ENCODE data around the gene ITGB1BP1. TPM values are rescaled to one million over a fixed set of nuclear protein-coding genes. Genes with fewer than 3 reads are reported as not detected.
"Not testable (repeated sequence)": the region's sequence is repeated elsewhere in the genome, so short reads cannot be mapped to it uniquely, and the experiment has no call there.

Gene ITGB1BP1
- total RNA-seq, 1 donor from 2014 or later, result 339 TPM

DNA sequence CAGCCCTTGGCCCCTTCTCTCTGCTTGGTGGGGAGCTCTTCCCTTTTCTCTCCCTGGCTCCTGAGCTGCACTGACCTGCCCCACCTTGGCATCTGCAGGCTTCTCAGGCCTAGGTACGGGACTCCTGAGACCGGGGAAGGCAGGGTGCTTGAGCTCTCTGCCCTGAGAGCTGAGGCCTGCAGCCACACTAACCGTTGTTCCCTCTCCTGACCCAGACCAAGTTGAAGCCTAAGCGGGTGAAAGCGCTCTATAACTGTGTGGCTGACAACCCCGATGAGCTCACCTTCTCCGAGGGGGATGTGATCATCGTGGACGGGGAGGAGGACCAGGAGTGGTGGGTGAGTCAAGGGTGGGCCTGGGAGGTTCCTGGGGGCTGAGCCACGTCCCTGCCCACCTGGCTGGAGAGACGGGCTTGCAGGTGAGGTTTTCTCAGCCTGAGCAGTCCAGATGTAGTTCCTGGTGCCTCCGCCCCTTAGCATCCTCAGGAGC, 22.2 kb downstream of the ITGB1BP1 start:
- no peak for DNase-seq (ENCODE audit: low spot score)

DNA sequence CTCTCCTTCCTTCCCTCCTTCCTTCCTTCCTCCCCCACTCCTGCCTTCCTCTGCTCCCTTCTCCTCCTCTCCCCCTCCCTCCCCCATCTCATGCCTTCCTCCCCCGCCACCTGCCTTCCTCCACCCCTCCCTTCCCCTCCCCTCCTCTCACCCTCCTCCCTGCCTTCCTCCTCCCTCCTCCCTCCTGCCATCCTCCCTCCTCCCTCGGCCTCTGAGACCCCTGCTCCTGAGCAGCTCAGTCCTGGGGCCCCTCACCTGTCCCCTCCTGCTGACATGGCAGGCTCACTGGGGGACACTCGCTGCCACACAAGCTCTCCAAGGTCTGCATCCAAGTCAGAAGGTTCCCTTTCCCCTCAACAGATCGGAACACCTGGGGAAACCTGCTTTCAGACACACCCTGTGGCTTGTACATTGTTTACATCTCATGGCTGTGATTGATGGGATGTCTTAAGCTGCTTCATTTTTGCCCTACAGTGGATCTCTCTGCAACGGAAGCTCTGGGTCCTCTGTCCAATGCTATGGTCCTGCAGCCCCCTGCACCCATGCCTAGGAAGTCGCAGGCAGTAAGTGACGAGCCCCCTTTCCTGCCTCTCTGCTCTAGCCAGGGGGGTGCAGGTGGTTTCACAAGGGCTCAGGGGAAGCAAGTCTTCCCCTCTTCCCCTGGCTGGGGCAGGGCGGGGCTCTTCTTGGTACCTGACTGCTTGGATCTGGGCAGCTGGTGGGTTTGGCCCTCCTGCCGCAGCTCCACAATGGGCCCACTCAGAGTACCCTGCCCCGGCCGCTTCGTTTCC, 22.9 kb downstream of the ITGB1BP1 start:
- DNase-seq (ENCODE audit: low spot score), result no peak

DNA sequence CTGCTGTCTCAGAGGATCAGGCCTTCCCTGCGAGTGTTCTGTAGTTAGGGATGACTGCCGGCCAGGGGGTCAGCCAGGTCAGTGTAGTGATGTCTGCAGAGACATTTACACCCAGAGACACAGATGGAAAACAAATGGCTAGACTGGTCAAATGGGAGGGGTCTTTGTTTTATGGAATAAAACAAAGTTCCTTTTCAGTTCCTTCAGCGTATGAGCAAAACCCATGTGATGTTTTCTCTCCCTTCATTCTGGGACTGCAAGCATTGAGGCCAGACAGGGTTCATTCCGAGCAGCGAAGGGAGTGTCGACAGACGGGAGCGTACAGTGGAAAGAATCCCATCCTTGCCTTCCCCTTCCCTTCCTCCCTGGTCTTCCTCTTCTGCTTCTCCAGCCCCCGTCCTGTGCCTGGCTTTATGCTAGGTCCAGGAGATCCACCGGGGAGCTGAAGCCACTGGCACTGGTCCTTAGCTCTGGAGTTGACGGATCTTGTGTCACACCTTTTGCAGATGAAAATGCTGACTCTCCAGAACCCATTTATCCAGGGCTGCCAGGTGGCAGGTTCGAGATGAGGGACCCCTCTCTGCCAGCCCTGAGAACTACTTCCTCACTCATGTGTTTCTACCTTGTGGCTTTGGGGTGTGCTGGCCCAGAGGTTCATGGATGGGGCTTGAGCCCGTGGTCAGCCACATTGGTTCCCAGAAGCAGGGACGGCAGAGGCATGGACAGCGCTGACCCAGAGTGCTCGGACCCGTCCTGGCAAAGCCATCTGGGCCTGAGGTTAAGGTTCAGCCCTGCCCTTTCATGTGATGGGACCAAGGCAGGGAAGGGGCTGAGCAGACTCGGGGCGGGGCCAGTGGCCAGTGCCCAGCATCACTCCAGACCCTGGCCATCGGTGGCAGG, 24.2 kb downstream of the ITGB1BP1 start:
- no peak for DNase-seq (ENCODE audit: low spot score)

DNA sequence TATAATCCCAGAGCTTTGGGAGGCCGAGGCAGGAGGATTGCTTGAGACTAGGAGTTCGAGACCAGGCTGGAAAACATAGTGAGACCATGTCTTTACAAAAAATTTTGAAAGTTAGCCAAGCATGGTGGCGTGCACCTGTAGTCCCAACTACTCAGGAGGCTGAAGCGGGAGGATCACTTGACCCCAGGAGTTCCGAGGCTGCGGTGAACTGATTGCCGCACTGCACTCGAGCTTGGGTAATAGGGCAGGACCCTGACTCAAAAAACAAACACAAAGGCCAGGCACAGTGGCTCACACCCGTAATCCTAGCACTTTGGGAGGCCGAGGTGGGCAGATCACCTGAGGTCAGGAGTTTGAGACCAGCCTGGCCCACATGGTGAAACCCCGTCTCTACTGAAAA, 25.1 kb downstream of the ITGB1BP1 start:
- DNase-seq (ENCODE audit: low spot score), result not testable (repeated sequence)

DNA sequence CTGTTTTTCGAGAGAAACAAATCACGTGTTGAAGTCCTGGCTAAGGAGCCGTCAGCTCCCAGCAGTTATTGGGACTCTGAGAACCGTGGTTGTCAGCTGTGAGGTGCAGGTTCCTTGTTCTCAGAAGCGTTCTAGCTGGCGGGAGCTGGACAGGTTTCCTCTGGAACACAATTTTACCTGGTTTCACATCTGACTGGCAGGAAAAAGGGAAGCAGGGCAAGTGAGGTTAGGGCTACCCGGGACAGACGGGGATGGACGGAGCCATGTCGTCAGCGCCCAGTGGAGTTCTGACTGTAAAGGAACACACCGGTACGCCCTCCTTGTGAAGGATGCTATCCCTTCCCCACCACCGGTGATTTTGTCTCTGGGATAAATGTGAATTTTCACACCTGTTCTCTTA, 26.1 kb downstream of the ITGB1BP1 start:
- no peak for DNase-seq (ENCODE audit: low spot score)

DNA sequence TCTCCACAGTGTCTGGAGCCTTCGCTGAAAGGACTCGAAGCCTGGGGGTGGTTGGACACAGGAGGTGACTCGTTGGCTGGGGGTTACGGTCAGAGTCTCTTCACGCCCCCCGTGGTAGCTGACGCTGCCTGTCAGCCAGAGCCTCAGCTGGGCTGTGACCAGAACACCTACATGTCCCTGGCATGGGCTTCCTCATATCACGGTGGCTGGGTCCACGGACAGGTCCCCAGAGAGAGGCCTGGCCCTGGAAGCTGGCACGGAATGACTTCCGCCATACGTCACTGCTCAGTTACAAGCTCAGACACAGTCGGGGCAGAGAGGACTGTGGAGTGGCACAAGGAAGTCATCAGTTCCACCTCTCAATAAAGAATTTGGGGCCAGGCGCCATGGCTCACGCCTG, 28.5 kb downstream of the ITGB1BP1 start:
- DNase-seq (ENCODE audit: low spot score), result no peak

DNA sequence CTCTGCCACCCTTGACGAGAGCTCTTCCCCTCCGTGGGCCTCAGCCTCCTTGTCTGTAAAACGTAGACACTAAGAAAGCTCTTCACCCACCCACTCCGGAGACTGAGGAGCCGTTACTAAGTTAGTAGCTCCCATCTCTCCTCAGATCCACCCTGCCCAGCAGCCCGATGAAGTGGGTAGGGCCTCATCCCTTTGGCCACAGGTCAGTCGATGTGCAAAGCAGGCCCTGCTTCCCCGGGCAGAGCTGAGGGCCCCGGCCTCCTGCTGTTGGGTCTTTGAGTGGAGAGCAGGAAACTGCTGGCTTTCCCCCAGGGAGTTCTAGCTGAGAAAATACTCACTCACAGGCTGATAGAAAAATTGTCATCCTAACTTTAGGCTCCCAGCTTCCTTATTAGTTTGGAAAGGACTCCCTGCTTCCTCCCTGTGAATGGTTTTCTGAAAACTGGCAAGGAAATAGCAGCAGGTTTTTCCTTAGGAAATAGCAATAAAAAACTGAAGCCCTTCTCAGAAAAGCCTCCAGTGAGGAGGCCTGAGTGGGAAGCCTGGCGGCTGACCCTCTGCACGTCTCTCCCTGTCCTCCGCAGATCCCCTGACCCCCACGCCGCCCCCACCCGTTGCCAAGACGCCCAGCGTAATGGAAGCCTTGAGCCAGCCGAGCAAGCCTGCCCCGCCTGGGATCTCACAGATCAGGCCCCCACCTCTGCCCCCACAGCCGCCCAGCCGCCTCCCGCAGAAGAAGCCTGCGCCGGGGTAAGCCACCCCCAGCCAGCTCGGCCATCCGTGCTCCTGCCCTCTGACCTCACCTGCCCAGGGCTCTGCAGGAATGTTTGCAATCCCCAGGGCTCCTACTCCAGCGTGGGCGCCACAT, 30.2 kb downstream of the ITGB1BP1 start:
- no peak for DNase-seq (ENCODE audit: low spot score)

DNA sequence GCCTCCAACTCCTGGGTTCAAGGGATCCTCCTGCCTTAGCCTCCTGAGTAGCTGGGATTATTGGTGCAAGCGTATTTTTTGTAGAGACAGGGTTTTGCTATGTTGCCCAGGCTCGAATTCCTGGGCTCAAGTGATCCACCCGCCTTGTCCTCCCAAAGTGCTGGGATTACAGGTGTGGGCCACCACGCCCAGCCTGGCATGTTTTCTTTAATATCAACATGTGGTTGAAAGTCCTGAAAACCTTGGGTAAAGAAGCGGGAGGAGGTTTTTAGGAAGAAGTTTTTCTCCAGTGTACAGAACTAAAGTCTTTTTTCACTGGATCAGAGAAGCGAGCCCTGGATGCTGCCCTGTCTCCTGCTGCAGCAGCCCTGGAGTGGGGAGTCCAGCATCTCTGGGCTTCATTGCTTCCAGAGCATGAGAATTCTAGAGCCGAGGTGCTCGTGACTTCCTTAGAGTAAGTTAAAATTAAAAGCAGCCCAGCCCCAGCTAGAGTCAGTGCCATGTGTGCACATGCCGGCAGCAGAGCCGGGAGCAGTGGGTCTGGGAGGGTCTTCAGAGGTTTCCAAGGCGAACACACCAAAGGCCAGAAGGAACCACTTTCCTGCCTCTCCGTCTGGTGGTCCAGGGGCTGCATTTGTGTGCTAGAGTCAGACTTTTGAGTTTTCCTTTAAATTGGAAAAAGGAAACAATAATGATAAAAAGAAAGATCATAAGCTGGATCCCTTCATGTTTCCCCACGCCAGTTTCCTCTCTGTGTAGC, 31.2 kb downstream of the ITGB1BP1 start:
- DNase-seq (ENCODE audit: low spot score), result no peak

DNA sequence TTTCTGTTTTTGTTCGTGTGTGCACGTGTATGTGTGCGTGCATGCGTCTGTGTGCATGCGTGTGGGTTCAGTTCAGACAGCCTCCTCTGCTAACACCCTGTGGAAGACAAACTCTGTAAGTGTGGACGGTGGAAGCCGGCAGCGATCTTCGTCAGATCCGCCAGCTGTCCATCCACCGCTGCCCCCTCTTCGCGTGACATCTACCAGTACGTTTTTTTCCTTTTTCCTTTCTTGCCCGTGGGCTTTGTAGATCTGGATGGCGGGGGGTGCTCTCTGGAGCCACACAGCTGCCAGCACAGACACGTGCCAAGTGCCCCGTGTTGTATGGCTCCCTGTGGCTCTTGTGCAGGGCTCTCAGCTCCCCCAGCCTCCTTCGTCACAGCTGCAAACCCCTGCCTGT, 32.3 kb downstream of the ITGB1BP1 start:
- DNase-seq (ENCODE audit: low spot score), result no peak

DNA sequence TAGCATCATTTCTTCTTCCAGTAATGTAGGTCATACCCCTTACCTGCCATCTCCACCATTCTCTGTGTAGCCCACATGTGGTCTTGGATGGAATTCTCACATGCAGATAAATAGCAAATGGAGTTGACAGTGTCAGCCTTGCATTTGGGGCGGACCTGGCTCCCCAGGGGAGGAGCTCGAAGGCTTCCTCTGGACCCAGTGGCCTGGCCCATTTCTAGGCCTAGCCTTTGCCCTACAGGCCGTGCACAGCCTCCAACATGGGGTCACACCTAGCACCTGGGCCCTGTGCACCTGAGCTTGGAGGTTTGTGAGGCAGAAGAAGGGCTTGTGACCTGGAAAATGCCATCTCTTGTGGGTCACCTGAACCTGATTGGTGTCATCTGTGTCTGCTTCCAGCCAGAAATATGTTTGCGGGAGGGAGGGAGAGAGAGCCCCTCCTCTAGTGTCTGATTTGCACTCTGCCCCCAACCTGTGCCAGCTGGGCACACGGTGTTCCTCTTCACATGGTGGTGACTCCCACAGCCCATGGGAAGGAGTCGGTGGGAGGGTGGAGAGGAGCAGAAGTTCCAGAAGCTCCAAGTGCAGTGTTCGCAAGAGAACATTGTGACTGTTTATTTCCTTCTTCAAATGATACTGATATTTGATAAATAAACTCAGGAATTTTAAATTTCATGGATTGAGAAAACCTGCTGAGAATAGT, 33.0 kb downstream of the ITGB1BP1 start:
- no peak for DNase-seq (ENCODE audit: low spot score)

DNA sequence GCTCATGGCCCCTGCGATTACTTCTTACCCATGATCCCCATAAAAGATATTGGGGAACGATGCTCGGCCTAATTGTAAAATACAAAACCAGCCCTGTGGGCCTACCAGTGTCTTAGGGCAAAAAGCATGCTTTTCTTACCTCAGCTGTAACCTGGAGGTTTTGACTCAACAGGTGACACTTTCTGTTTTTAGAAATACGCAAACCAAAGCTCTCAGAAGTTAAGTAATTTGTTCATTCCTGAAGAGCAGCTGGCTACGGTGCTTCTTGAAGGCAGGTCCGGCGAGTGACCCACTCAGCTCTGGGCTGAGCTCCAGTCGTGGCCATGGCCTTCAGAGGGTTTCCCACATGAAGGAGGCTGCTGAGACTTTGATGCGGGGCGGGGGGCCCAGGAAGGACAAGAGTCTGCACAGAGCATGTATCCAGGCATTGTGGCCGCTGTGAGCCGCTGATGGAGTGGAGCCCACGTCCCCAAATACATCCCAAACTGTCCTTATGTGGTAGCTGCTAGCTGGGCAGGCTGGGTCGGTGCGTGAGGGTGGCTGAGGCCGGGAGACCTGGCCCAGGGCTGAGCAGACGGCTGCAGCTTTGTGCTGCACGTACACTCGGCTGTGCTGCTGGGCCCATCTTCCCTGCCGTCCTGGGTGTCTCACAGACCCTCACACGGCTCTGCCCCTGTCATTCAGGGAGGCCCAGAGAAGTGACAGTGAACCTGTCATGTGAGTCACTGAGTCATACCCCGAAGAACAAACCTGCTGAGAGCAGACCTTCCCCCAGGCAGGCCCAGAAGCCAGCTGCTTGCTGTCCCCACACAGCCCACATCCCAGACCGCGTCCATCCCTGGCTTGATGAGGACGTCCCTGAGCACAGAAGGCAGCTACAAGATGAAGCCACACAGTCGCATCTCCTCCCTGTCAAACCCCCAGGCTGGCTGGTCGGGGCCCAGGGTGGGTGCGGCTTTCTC, 34.1 kb downstream of the ITGB1BP1 start:
- DNase-seq (ENCODE audit: low spot score), result no peak

DNA sequence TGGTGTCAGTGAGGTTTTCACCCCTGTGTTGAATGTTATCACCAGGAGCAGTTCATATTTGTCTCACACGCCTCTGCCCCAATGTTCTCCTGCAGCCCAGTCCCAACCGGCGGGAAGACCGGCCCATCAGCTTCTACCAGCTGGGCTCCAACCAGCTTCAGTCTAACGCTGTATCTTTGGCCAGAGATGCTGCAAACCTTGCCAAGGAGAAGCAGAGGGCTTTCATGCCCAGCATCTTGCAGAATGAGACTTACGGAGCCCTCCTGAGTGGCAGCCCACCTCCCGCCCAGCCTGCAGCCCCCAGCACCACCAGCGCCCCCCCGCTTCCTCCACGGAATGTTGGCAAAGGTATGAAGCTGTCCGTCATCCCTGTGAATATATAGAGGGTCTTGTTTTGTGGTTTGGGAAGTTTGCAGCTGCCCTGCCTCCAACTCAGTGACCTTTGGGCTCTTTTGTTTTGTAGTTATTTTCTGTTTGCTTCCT, 35.1 kb downstream of the ITGB1BP1 start:
- no peak for DNase-seq (ENCODE audit: low spot score)

DNA sequence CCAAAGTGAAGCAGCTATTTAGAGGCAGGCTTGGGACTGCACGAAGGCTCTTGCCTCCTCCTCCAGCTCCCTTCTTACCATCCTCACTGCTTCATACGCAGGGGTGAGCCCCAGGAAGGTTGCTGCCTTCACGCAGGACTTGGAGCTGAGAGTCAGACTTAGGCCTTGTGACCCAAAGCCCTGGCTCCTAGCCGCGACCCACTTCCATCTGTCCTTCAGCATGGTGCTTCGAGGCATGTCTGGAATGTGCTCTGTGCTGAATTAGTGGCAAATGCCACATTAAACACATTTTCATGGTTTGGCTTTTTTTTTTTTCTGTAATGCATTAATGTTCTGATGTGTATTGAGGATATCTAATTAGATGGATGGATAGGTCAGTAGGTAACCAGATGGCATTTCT, 37.5 kb downstream of the ITGB1BP1 start:
- DNase-seq (ENCODE audit: low spot score), result no peak

DNA sequence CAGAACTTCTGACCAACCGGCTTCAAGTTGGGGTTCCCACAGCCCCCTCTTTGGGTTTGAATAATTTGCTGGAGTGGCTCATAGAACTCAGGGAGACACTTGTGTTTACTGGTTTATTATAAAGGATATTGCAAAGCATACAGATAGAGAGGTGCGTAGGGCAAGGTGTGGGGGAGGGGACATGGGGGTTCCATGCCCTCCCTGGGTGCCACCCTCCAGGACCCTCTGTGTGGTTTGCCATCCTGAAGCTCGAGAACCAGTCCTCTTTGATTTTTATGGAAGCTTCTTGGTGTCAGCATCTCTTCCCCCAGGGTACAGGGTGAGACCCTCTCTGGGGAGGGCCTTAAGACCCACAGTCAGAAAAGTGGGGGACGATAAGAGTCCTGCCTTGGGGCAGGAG, 38.8 kb downstream of the ITGB1BP1 start:
- DNase-seq (ENCODE audit: low spot score), result no peak

DNA sequence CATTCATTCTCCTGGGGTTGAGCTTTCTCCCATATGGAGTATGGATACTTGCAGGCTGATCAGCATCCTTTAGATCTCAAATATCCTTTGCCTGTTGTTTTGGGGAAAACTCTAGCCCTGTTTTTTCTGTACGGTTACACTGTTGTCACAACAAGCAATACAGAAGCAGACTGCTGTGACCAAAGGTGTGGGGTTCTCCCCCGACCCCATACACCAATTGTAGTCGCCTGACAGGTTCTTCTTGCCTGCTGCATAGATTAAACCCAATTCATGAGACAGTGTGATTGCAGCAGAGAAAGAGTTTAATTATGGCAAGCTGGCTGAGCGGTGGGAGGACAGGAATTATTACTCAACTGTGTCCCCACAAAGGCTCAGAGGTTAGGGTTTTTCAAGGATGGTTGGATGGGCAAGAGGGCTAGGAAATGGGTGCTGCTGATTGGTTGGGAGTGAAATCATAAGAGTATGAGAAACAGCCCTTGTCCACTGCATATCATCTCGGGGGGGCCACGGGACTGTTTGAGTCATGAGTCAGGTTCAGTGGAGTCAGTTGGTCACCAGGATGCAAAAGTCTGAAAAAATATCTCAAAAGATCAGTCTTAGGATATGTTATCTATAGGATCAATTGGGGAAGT, 40.6 kb downstream of the ITGB1BP1 start:
- DNase-seq (ENCODE audit: low spot score), result no peak

DNA sequence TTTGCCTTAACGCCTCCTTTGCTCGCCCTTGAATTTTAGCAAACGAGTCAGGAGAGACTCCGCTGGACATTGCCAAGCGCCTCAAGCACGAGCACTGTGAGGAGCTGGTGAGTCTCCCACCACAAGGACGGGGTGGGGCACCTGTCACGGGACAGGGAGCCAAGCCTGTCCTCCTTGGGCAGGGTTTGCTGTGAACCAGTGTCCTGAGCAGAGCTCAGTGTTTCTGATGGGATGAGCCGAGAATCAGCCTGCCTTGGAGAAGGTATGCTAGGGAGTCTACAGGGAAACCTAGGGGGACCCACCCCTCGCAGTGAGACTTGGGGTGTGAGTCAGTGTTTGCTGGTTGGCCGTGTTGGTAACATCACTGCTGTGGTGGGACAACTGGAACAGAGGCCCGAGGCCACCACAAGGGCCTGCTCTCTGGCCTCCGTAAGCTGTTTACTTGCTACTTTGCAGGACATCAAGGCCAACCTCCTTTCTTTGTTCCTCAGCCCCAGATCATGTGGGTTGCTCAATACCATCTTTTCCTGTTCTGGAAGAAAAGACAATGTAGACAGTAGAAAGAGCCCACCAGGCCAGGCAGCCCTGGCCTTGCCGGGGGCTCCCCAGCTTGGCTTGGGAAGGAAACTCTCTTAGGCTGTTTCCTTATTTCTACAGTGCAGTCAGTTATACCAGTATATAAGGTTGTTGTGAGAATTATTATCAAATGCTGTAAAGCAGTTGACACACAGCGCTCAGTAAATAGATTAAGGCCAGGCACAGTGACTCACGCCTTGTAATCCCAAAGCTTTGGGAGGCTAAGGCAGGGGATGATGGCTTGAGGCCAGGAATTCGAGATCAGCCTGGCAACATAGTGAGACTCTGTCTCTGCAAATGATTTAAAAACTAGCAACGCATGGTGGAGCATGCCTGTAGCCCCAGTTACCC, 42.4 kb downstream of the ITGB1BP1 start:
- peak; percentile 72 for DNase-seq (ENCODE audit: low spot score)

DNA sequence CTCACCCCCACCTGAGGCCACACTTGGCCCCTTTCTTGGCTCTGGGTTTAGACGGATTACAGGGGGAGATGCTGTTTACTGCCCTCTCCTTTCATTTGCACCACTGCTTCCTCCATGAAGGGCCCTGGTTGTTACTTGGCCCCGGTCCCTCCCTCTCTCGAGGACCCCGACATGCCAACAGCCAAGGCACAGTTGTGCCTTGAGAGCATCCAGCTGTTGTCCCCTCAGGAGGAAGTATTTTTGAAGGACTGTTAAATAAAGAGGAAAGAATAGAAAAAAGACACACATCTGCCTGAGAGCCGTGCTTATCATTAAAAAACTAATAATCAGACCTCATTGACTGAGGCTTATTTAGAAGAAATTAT, 44.0 kb downstream of the ITGB1BP1 start:
- no peak for DNase-seq (ENCODE audit: low spot score)

Measured in mesenteric fat pad (tissue), 1 donor.